ENCODE results near the gene ATP9A.
"Not testable (repeated sequence)": the region's sequence is repeated elsewhere in the genome, so short reads cannot be mapped to it uniquely, and the experiment has no call there.

ATP9A gene

DNA sequence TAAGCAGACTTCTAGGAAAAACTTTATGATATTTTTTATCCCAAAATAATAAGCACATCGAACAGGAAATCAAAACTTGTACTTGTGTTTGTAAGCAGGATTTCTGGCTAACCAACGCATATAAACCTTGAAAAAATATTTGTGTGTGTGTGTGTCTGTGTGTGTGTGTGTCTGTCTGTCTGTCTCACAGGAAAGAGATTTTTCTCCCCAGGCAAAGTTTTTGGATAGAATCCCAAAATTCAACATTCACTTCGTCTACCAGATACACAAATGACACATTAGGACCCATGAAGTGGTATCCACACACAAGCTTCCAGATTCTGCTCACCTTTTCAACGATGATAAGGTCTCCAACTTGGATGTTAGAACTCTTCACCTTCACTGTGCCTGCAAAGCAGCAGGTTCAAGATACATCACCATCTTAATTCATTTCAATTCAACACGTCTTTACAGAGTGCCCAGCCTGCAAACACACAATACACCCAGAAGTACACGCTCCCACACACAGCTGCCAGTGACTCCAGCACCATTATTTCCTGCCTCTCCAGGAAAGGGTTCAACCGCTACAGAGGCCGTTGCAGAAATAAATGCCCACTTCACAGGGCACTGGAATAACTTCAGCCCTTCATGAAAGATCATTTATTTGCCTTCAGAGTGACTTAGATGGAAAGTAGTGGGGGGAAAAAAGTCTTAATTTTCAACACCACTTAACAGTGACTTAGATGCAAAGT is 70.9 kb downstream of the ATP9A start:
- in situ Hi-C loops (cut with MboI; ENCODE audit: low sequenced_read_pairs) = no loop called here

DNA sequence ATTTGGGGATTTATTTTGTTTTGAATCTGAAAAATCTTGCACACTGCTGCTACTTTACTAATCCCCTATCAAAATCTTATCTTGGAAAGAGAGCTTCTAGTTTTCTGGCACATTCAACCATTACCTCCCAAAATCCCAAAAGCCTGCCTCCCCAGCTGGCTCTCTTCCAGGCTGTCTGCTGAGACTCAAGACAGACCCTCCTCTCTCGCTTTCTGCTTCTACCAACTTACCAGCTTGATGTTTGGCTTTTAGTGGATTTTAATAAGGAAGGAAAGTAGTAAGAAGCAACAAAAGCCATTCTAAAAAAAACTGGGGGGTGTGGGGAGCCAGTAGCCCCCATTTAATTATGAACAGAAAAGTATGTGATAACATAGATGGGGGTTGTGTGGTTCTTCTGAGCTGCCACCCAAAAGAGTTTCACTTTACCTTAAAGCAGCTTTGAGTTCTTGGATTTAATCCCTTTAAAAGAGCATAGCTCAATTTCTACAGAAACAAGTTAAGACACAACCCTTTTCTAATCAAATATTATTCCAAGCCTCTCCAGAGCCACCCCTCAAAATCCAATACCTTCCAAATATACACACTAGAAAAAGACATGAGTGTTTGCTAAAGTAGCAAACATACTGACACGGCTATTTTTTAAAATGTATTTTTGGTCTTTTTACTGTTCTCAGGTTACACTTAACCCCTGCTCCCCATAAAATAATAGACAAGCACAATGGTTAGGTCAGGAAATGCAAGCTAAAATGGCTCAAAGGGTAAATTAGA is 71.7 kb downstream of the ATP9A start:
- in situ Hi-C loops (cut with MboI; ENCODE audit: low sequenced_read_pairs) = no loop called here

DNA sequence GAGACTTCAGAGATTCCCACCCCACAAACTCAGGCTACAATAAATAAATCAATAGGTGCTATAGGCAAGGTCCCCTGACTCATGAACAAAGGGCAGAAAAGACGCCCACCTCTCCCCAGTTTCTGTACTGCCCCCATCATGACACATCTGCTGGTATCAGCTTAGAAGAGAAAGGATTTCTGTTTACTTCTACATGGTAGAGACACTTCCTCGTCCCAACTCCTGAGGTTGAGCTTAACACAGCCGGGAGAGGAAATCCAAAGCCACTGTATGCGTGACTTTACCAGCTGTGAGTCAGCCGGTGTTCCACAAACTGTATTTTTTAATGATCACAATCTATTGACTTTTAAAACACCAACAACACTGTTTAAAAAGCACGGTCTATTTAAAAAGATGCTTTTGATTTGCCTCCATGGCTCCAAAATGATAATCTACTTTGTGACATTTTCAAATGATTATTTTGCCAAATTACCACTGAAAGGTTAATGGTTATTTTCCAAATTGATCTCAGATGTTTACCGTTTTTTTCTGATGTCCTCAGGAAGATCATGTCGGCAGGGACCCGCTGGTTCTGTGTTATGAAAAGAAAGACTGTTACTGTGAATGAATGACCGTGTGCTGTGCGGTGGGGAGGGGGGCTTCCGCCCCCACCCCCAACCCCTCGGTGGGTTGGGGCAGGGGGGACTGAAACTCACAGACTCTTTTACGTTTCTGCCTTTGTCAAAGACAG is 72.5 kb downstream of the ATP9A start:
- in situ Hi-C loops (cut with MboI; ENCODE audit: low sequenced_read_pairs) = no loop called here

DNA sequence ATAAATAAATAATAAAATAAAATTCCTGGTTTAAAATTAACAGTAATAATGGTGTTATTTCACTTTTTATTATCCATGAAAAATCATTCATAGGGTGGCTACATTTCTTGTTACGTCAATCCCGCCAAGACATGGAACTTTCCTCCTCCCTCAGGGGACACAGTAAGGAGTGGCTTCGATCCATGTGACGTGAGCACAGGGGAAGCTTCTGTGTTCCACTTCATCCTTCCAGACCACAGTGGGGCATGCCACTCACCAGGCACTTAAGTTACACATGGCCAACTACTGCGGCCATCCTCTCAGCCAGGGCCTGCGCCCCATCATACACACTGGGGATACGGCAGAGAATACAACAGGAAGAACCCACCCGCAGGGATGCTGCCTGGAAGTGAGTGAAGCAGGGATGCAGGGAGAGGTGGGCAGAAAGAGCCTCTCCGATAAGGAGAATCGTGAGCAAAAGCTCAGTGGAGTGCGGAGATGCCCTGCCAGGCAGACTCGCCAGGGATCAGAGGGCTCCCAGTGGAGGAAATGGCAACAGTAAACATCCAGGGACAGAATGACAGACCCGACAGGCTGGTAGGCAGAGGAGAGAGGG is 75.3 kb downstream of the ATP9A start:
- in situ Hi-C loops (cut with MboI; ENCODE audit: low sequenced_read_pairs) = no loop called here

DNA sequence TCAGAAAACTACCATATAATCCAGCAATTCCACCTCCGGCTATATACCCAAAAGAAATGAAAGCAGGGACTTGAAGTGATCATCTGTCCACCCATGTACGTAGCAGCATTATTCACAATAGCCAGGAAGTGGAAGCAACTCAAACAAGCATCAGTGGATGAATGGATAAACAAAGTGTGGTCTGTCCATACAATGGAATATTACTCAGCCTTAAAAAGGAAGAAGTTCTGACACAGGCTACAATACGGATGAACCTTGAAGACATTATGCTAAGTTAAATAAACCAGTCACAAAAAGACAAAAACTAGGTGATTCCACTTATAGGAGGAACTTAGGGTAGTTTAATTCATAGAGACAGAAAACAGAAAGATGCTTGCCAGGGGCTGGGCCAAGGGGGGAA is 76.5 kb downstream of the ATP9A start:
- in situ Hi-C loops (cut with MboI; ENCODE audit: low sequenced_read_pairs) = no loop called here

DNA sequence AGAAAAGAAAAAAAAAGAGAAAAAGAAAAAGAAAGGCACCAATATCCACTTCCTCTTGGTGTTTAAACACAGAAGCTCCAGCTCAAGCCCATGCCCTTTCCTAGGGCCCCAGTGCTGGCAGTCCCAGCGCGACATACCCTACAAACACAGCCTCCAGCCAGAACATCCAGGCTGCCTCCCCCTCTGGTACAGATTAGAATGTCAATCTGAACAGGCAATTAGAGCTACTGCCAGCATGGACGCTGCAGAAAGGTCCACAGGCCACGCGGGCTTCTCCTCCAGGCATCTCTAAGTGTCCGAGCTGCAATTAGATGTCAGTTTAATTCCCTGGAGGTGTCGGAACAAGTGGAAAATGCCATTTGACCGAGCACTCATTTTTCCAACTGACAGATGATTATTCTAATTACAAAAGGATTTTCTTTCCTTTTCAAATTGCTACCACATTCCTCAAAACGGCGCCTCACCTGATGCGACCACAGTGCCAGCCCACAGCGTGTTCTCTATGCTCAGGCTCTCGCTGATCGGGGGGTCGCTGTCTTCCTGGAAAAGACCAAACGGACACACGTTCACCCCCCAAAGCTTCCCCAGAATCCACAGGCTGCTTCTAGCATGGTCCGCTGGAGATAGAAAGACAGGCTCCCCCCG is 79.5 kb downstream of the ATP9A start:
- in situ Hi-C loops (cut with MboI; ENCODE audit: low sequenced_read_pairs) = no loop called here

DNA sequence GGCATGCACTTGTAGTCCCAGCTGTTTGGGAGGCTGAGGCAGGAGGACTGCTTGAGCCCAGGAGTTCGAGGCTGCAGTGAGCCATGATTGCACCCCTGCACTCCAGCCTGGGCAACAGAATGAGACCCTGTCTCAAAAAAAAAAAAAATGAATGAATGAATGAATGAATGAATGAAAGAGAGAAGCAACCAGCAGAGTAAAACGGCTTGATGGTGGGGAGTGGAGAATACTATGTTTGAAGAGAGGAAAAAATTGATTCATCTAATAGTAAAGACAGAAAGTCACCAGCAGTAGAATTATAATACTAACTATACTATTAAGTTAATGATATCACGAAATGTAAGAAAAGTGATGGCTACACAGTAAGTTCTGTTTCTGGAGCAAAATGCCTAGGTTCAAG is 80.6 kb downstream of the ATP9A start:
- in situ Hi-C loops (cut with MboI; ENCODE audit: low sequenced_read_pairs) = no loop called here

DNA sequence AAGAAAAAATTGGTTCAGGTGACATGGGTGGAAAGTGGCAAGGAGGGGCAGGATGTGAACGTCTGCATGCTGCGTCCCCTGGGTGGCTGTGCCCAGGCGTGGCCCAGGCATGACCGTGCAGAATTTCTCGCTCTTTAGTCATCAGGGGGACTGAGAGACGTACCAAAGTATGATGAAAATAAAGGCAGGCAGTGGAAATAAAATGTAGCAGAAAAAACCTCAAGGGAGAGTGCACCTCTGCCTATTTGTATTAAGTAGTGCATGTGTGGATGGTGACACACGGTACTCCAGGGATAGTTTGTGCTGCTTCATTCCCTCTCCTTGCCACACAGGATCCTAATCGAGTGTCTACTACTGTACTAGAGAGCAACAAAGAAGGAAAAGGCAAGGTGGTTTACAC is 81.1 kb downstream of the ATP9A start:
- in situ Hi-C loops (cut with MboI; ENCODE audit: low sequenced_read_pairs) = no loop called here

DNA sequence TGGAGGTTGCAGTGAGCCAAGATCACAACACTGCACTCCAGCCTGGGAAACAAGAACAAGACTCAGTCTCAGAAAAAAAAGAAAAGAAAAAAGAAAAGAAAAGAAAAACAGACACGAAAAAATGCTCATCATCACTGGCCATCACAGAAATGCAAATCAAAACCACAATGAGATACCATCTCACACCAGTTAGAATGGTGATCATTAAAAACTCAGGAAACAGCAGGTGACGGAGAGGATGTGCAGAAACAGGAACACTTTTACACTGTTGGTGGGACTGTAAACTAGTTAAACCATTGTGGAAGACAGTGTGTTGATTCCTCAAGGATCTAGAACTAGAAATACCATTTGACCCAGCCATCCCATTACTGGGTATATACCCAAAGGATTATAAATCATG is 82.7 kb downstream of the ATP9A start:
- in situ Hi-C loops (cut with MboI; ENCODE audit: low sequenced_read_pairs) = not testable (repeated sequence)

DNA sequence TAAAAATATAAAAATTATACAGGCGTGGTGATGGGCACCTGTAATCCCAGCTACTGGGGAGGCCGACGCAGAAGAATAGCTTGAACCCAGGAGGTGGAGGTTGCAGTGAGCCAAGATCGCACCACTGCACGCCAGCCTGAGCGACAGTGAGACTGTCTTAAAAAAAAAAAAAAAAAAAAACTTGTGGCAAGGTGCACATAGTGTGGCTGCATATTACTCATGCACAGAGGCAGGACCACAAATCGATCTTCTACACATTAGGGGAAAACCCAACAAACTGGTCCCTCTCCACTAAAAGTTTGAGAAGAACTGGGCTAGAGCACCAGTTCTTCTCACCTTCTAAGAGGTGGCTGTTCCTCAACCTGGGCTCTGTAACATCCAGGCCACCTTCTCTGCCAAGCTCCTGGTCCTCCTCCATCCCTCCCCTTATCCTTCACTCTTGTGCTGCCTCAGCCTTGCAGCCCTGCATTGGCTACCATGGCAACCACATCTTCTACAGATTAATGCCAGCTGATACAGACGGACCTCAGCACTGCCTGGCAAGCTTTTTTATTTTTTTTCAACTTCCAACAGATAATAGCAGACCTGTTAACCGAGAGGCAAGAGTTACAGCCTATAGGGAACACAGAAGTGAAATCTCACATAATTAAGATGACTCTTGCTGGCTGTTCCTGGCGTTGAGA is 88.0 kb downstream of the ATP9A start:
- in situ Hi-C loops (cut with MboI; ENCODE audit: low sequenced_read_pairs) = no loop called here

DNA sequence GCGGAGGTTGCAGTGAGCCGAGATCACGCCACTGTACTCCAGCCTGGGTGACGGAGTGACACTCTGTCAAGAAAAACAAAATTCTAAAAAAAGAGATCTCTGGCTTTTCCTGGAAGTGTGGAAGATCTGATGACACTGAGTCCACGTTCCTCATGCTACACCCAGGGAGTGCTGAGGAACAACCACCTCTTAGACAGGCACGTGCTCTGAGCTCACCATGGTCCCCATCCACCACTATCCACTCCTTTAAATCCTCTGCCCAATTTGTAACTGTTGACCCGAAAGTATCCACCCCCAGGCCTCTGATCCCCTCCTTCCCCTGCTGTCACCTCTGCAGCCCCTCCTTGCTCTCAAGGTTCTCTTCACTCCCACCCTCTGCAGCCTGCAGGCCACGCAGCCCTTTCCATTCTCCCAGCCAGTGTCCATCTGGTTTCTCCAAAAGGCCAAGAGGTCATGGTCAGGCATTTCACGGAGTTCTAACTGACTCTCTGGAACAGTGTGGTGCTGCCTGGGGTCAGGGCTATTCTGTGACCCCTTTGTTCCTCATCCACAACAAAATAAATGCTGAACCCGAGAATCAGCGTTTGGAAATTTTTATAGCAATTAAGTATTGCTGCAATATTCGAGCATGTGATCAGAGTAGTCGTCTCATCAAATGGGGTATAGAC is 88.8 kb downstream of the ATP9A start:
- in situ Hi-C loops (cut with MboI; ENCODE audit: low sequenced_read_pairs) = no loop called here

DNA sequence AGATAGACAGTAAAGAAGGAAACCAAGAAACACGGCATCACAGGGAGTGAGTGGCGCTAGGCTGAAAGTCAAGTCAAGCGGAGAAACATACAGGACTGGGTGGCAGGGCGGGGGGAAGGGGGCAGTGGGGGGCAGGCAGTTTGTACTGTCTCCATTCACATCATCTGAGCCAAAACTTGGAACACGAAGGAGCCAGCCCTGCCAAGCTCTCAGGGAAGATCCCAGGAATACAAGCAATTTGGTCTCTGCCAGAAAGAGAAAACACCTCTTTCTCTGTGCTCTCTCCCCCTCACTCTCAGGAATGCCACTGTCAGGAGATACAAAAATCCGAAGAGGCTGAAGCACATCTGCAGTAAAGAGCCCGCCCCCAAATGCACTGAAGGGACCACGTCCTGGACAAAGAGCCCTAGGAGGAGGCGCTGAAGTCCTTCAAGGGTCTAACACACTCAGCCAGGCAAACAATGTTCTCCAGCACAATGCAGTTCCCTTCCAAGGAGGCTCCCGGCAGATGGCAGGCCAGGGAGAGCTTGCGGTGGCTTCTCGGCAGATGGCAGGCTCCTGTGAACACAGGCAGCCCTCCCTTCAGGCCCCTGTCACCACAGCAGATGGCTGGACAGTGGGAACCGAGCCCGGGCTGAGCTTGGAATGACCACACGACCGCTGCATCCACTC is 90.0 kb downstream of the ATP9A start:
- in situ Hi-C loops (cut with MboI; ENCODE audit: low sequenced_read_pairs) = no loop called here

DNA sequence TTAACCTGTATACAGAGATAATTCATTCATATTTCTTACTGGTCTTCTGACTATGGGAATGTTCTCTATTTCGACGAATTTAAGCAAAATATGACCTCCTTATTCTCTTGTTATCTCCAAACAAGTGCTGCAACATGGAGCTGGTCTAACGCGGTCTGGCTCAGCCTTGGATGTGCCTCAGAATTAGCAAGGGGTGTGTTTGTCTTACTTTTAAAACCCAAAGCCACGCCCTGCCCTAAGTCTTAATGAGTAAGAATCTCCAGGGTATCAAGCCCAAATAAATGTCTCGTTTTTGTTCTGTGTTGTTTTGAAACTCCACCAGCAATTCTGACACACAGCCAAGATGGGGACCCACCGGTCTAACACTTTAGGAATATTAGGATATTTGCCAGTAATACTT is 99.2 kb downstream of the ATP9A start:
- in situ Hi-C loops (cut with MboI; ENCODE audit: low sequenced_read_pairs) = no loop called here

DNA sequence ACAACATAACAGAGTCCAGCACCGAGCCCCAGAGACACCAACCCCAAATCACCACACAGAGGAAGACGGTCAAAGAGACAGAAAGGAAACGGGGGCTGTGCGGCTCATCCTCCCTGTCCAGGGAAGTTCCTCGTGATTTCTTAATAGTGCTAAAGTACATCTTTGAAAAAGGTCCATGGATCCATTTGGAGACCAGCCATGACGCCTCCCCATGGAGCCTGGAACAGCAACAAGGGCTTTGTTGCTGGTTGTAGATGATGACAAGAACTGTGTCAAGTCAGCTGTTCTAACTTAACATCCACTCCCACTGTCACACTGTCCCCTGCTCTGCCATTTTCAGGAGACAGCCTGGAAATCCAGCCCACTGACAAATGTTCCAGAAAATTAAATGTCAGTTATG is 99.7 kb downstream of the ATP9A start:
- in situ Hi-C loops (cut with MboI; ENCODE audit: low sequenced_read_pairs) = no loop called here

DNA sequence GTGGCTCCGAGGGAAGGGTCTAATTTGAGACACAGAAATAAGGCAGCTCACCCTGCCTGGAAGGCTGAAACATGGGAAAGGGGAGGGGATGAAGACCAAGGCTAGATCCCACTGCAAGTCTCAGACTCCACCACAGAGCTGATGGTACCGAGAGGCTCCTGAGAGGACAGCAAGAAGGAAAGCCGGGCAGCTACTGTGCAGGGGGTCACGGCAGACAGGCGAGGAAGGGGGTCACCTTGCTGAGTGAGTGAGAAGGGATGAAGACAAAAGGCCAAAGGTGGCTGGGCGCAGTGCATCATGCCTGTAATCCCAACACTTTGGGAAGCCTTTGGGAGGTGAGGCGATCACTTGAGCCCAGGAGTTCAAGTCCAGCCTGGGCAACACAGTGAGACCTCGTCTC is 100.7 kb downstream of the ATP9A start:
- in situ Hi-C loops (cut with MboI; ENCODE audit: low sequenced_read_pairs) = no loop called here

DNA sequence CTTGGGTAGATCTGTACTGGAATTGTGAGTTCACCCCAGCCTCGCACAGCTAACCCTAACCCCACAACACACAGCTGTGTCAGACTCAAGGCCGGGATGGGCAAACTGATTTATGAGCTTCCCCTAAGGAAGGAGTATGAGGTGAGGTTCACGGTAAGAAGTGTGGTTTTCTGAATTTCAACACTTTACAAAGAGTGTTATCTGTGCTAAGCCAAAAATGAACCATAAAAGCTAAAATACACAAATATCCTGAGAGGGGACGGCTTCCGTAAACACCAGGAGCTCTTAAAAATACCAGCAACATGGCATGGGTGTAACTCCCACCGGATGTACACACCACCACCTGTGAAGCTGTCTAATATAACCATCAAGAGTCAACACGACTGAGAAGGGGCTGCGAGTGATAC is 101.2 kb downstream of the ATP9A start:
- in situ Hi-C loops (cut with MboI; ENCODE audit: low sequenced_read_pairs) = no loop called here

DNA sequence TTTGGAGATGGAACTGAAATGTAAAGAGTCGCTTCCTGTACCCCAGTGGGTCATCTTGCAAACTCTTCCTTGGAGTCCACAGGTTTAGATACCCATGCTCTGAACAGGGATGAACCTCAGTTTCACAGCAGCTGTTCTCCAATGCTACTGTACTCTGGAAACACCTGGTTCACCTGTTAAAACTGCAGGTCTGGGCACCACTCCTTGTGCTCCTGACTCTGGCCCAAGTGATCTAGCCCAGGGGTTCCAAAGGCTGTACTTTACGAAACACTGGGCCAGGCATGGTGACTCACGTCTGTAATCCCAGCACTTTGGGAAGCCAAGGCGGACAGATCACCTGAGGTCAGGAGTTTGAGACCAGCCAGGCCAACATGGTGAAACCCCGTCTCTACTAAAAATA is 102.1 kb downstream of the ATP9A start:
- in situ Hi-C loops (cut with MboI; ENCODE audit: low sequenced_read_pairs) = no loop called here

DNA sequence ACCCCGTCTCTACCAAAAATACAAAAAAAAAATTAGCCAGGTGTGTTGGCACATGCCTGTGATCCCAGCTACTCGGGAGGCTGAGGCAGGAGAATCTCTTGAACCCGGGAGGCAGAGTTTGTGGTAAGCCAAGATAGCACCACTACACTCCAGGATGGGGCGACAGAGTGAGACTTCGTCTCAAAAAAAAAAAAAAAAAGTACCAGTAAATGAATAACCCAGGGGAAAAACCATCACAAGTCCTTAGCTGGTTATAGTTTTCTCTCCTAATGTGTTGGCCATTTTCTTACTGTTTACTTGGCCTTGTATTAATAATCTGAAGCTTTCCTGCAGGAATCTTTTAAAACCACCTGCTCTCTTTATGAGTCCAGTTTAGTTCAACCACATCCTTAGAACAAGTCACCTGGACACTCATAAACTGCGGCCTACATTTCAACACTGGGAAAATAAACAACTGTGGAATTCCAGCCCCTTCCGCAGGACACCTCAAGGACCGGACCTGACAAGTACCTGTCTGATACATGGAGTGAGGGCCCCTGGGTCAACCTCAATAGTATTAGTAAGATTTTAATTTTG is 102.6 kb downstream of the ATP9A start:
- in situ Hi-C loops (cut with MboI; ENCODE audit: low sequenced_read_pairs) = no loop called here

DNA sequence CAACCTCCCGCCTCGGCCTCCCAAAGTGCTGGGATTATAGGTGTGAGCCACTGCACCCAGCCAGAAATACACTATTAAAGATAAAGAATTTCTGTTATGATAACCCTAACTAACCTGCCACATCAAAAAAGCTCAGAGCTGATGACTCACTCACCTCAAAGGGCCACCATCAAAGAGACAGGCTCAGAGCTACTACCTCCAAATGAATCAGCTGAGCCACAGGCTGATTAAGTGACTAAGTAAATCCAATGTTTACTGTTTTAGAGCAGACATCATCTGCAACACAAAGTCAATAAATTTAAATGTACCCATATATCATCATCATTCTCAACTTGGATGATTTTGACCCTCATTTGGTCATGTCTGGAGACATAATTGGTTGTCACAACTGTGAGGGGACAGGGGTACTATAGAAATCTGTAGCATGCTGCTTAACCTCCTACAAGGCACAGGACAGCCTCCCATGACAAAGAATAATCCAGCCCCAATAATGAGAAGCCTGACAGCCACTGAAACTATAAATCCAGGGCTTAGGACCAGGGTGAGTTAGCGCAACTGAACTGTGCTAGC is 106.5 kb downstream of the ATP9A start:
- in situ Hi-C loops (cut with MboI; ENCODE audit: low sequenced_read_pairs) = no loop called here

All from HL-60/S4 treated with phorbol 12-myristate 13-acetate at 8.2 ng/mL for 4 days and 3 days (cell line).